ENCODE results near the gene CCDC17. TPM values are rescaled to one million over a fixed set of nuclear protein-coding genes. Genes with fewer than 3 reads are reported as not detected.

CCDC17 gene
- 2.2 TPM for total RNA-seq (2021; ENCODE audit: unreplicated experiment)
- polyA plus RNA-seq (2012; ENCODE audit: insufficient read length): 1.1 TPM
- percentile 74 among the genes with signal in this experiment for Bru-seq, nascent RNA
- percentile 61 among the genes with signal in this experiment for BruChase-seq, experiment 1, labeled RNA remaining after a 2-hour chase
- BruChase-seq, experiment 2, labeled RNA remaining after a 6-hour chase: percentile 62 among the genes with signal in this experiment
- long read RNA-seq: 0 reads

- no peaks in the 10 kb centered on the region for H3K9me3 ChIP-seq (ENCODE audit: control insufficient read depth, insufficient read depth, low read depth, low read length)
- no peak for ATAC-seq
- no peak within 1 kb of the TSS for H3K4me3 ChIP-seq (ENCODE audit: low read depth in 2 of 2, low read length in 2 of 2)
- no peak for DNase-seq (ENCODE audit: low read depth, low spot score)
- POLR2A ChIA-PET: no interaction called here
- CTCF ChIA-PET: no interaction called here
- intact Hi-C loops (cut with micrococcal nuclease; ENCODE audit: unreplicated experiment) (no loop called here), in situ Hi-C loops (cut with HindIII; ENCODE audit: low pct_unique_long_range_greater_than_20kb, low sequenced_read_pairs) (no loop called here)
- H3K4me1 ChIP-seq (ENCODE audit: control insufficient read depth, insufficient read depth, low read length): no peaks in the 10 kb centered on the region
- peaks cover 13% of the 10 kb centered on the region for H3K36me3 ChIP-seq (ENCODE audit: control insufficient read depth, insufficient read depth, low read length)
- H3K27me3 ChIP-seq (ENCODE audit: control insufficient read depth, insufficient read depth, low read length): no peaks in the 10 kb centered on the region
- no TSS peak for BruUV-seq (replicated peaks)
- no peak within 1 kb of the TSS for H3K27ac ChIP-seq (ENCODE audit: low read length)
- no peak for TF ChIP-seq CTCF (IDR thresholded peaks at IDR 0.05)
- no peak for TF ChIP-seq POLR2AphosphoS5 (IDR thresholded peaks at IDR 0.05; ENCODE audit: low read depth, low read length)
- no peak for TF ChIP-seq TCF7L2 (IDR thresholded peaks at IDR 0.05; ENCODE audit: low read depth, low read length)
- no peak for TF ChIP-seq SIN3A (IDR thresholded peaks at IDR 0.05; ENCODE audit: borderline replicate concordance, insufficient read depth, low read depth, low read length)
- no peak for TF ChIP-seq REST (IDR thresholded peaks at IDR 0.05; ENCODE audit: insufficient read depth in 1 of 2, low read depth in 2 of 2, low read length in 1 of 2)
These were observed at the start of gene CCDC17 for GRCh38 chr1:45623972-45624371. TSS of gene CCDC17 (minus strand) at chr1:45624054. CDS start at chr1:45623909, 145 bp downstream.

- Histone ChIP-seq H3K4me3 (ENCODE audit: low read depth in 2 of 2, low read length in 2 of 2) (no peak overlapping the region), H3K27ac (ENCODE audit: low read length) (no peak overlapping the region), H3K27me3 (ENCODE audit: control insufficient read depth, insufficient read depth, low read length) (no peaks in the 10 kb centered on the region), H3K36me3 (ENCODE audit: control insufficient read depth, insufficient read depth, low read length) (no peaks in the 10 kb centered on the region), H3K9me3 (ENCODE audit: control insufficient read depth, insufficient read depth, low read depth, low read length) (no peaks in the 10 kb centered on the region), H3K4me1 (ENCODE audit: control insufficient read depth, insufficient read depth, low read length) (no peaks in the 10 kb centered on the region)
- ChIA-PET CTCF (no interaction called here), POLR2A (no interaction called here)
- DNase-seq (ENCODE audit: low read depth, low spot score): no peak
- in situ Hi-C loops (cut with HindIII; ENCODE audit: low pct_unique_long_range_greater_than_20kb, low sequenced_read_pairs): no loop called here
- TF ChIP-seq SIN3A (IDR thresholded peaks at IDR 0.05; ENCODE audit: borderline replicate concordance, insufficient read depth, low read depth, low read length) (no peak), TCF7L2 (IDR thresholded peaks at IDR 0.05; ENCODE audit: low read depth, low read length) (no peak), REST (IDR thresholded peaks at IDR 0.05; ENCODE audit: insufficient read depth in 1 of 2, low read depth in 2 of 2, low read length in 1 of 2) (no peak), POLR2AphosphoS5 (IDR thresholded peaks at IDR 0.05; ENCODE audit: low read depth, low read length) (no peak), CTCF (IDR thresholded peaks at IDR 0.05) (no peak)
- ATAC-seq: no peak
- intact Hi-C loops (cut with micrococcal nuclease; ENCODE audit: unreplicated experiment): no loop called here
- TSS peak; percentile 18 for BruUV-seq (replicated peaks)
These were observed 46.2 kb upstream of the CCDC17 start for GRCh38 chr1:45669859-45670655.
